Right renal cortex interstitium (tissue), 3 donors: ENCODE measurements around the gene PCNA. TPM values are rescaled to one million over a fixed set of nuclear protein-coding genes. Genes with fewer than 3 reads are reported as not detected.
"Not testable (repeated sequence)": the region's sequence is repeated elsewhere in the genome, so short reads cannot be mapped to it uniquely, and the experiment has no call there.

Source experiments
- DNase-seq, 3 donors: peaks; one replicate each; pipeline ENCODE4 v3.0.0-alpha.2; 2013; ENCODE audit warnings: low read depth in 3 of 3, low spot score in 2 of 3
- polyA plus RNA-seq, 3 donors: library from polyadenylated mRNA; unstranded; fragments of 120-200 nt; gene quantifications; one replicate each; pipeline ENCODE4 v1.2.1, GENCODE V29; 2013; ENCODE audit not compliant: insufficient read length in 3 of 3

PCNA gene
- polyA plus RNA-seq, 3 donors = 184 to 208 (median 203) TPM

DNA sequence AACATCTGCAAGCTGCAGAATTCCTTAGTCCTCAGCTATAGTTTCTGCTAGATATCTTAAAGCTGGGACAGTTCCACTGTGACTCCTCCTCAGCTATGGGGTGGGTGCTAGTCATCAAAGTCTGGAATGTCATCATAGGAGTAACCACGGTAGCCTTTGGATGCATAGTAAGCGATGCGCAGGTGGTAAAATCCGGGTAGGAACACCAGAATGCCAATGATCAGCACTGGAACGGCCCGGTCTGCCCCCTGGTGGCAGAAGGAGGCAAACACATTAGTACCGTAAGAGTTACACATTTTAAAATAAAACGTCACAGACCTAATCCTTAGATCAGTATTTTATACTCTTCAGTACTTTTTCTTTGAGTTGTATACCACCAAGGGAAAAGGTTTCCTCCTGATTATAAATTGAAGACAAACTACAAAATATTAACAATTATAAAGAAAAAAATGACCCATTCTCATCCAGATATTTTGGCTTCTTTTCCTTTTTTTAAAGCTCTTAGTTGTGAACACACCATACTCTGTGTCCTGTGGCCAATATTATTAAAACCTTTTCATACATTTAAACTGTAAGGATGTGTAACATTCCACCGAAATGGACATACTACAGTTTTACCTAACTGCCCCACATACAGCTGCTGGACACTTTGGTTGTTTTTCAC lies 18.9 kb downstream of the PCNA start:
- peak in 1 of 3 donors; percentile 29 for DNase-seq

DNA sequence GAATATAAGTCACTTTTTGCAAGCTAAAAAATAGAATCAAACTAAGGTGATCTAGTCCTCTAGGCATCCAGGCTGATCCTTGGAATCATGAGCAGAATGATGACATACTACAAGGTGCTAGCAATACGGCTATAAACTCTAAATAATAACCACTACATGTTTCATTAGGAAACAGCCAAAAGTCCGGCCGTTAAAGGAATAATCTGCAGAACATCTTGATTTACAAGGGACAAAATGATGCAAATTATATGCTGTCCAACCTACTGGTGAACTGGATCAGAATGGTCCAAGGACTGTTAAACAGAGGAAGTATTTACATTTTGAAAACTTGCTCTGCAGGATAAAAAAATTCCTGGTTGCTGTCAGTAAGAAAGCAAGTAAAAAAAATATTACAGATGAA lies 19.8 kb downstream of the PCNA start:
- not testable (repeated sequence) for DNase-seq

DNA sequence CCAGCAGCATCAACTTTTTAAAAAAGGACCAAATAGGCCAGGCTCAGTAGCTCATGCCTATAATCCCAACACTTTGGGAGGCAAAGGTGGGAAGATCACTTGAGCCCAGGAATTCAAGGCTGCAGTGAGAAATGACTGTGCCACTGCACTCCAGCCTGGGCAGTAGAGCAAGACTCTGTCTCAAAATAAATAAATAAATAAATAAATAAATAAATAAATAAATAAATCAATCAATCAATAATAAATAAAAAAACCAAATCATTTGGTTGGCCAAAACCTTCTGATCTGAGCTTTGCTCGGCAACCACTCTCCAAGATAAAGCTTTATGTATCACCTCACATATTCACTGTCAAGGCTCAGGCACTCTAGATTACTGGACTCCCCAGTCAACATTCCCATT lies 20.7 kb downstream of the PCNA start:
- DNase-seq = not testable (repeated sequence)

DNA sequence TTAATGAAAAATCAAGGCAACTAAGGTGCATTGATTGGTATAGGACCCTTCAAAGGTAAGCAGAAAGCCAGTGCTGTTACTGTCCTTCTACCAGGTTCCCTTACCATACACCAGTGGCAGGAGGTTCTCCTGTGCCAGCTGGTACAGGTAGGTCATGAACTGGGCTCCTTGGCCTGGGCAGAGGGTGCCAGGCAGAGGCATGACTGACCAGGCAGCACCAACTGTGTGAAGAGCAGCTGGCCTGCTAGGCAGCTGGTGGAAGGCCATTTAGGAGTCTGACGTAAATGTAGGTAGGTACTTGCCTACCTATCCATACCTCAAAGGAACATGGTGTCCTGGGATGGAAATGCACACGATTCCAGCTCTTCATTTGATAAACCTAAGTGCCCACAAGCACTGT lies 23.3 kb downstream of the PCNA start:
- DNase-seq = no peak

DNA sequence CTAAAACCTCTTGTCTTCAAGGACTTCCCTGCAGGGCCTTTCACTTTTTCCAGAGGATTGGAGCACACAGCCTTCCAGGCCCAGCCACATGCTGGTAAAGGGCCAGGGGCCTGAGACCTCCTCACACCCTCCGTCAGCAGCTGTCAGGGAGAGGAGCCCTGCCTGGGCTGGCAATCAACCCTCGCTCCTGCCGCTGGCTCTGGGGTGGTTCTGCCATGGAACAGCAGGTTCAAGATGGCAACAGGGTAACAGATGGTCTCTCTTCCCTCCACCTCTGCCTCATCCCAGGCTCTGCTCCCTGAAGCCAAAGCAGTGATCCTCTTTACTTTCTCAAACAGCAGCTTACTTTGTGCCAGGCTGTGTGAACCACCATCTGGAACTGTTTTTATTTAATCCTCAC lies 23.8 kb downstream of the PCNA start:
- no peak for DNase-seq

DNA sequence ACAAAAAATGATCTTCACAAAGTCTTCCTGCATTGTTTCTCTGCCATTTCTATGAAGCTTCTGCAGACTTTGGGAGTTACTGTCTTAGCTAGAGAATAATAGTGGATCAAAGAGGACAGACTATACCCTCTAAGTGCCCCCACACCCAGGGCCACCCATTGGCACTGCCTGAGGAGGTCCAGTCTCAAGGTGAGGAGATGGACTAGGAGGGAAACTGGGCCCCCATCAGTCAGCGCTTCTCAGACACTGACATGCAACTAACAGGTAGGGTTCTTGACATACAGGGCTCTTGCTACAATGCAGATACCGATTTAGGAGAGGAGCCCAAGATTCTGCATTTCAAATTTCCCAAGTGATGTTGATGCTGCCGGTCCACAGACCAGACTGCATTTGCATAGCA lies 24.3 kb downstream of the PCNA start:
- no peak for DNase-seq

DNA sequence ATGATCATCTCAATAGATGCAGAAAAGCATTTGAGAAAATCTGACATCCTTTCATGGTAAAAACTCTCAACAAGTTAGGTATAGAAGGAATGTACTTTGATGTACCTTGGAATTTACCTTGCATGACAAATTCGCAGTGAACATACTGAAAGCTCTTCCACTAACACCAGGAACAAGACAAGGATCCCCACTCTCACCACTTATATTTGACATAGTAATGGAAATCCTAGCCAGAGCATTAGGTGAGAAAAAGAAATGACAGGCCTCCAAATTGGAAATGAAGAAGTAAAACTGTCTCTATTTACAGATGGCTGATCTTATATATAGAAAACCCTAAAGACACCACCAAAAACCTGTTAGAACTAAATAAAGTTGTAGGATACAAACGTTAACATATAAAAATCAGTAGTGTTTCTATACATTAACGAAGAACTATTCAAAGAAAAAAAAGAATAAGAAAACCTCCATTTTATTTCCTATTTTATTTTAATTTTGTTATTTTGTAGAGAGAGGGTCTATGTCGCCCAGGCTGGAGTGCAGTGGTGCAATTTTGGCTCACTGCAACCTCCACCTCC lies 26.9 kb downstream of the PCNA start:
- DNase-seq = no peak

DNA sequence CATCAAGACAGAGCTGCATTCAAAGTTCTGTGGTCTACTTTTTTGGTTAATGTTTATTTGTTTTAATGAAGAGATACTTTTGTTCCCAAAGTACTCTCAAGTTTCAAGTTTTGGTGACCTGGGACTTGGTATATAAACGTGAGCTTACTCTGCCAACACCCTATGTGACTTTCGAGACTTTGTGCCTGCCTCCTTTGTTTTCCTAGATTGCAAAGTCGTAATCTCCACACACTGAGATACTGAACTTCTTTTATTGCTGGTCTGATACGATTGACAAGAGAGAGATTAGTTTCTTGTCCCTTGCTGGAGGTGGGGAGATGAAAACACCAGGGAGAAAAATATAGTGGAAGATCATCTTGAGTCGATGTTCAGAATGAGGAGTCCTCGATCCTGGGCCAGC lies 27.9 kb downstream of the PCNA start:
- DNase-seq = no peak

DNA sequence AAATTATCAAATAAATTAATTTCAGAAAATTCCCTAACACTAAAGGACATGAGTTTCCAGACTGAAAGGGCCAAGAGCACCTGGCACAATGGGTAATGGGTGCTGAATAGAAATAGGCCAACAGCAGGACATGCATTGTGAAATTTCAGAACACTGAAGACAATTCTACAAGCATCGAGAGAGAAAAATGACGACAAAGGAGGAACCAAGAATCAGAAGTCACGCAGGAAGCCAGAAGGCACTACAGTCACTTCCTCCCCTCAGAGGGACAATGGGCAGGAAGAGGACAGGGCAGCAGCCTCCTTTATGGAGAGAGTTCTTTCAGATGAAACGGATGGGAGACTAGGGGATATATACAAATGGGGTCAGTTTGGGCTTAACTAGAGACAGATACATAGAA lies 29.6 kb downstream of the PCNA start:
- no peak for DNase-seq

DNA sequence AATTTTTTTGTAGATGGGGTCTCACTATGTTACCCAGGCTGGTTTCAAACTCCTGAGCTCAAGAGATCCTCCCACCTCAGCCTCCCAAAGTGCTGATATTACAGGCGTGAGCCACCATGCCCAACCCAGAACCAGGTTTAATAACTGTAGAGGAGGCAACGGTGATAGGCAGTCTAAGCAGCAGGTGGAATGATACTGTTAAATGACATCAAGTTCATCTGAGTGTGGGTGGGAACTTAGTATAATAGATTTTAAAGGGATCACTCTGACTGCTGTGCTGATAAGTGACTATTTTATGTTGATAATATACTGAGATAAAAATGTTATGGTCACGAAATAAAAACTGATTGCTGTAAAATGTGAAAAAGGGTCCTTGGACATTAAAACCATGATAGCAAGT lies 31.1 kb downstream of the PCNA start:
- DNase-seq = no peak

DNA sequence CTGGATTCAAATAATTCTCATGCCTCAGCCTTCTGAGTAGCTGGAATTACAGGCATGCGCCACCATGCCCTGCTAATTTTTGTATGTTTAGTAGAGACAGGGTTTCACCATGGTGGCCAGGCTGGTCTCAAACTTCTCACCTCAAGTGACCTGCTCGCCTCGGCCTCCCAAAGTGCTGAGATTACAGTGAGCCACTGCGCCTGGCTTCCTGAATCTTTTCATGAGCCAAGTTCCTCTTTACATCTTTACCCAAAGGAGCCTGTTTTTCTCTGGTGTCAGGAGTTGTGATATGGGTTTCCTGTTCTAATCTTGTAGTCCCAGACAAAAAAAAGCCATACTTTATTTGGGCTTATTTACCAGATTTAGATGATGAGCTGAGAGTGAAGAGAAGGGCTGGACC lies 34.4 kb downstream of the PCNA start:
- DNase-seq = no peak

DNA sequence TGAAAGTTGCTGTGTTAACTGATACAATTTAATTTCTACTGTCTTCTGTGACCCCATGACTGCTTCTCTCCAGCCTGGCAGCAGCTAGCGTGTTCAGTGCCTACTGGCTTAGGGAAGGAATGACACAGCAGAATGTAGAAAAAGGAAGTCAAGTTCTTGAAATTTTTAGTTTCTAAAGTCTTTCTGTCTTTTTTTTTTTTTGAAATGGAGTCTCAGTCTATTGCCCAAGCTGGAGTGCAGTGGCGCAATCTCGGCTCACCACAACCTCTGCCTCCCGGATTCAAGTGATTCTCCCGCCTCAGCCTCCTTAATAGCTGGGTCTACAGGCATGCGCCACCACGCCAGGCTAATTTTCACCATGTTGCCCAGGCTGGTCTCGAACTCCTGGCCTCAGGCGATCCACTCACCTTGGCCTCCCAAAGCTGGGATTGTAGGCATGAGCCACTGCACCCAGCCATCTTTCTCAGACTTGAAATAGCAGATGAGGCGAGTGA lies 39.3 kb downstream of the PCNA start:
- DNase-seq = no peak

DNA sequence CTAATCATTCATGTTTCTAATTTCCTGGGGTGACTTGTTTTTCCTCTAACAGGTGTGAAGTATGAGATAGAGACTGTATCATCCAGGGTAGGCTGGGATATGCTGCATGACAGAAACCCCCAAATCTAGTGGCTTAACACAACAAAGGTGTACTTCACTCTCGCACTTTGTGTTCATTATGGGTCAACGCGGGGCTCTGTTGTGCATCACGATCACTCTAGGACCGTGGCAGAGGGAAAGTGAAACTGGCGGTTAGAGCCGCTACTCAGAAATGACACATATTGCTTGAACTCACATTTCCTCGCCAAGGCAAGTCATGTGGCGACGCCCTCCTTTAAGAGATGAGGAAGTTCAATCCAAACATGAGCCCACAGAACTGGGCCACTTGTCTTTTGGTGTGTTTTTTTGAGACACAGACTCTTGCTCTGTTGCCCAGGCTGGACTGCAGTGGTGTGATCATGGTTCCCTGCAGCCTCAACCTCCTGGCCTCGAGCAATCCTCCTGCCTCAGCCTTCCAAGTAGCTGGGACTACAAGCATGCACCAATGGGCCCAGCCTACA lies 41.3 kb downstream of the PCNA start:
- DNase-seq = no peak

DNA sequence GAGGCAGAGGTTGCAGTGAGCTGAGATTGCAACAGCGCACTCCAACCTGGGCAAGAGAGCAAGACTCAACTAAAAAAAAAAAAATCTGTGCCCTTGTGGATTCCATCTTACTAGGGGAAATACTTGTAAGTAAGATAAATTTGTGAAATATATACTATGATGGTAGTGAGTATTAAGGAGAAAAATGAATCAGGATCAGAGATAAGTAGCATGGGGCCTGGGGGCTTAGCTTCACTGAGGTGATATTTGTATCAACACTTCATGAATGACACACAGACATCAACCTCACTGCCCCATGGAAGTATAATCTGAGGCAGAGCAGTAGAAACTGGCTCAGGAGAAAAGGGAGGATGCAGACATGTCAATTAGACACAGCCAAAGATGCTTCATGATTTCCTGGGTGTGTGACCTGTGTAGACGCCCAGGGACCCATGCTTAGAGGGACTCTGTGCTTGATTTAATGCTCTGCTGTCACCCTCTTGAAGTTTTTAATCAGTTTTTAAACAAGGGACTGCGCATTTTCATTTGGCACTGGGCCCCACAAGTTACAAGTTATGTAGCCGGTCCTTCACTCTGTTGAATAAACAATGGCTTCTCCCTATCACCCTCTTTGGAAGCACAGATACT lies 41.9 kb downstream of the PCNA start:
- DNase-seq = no peak

DNA sequence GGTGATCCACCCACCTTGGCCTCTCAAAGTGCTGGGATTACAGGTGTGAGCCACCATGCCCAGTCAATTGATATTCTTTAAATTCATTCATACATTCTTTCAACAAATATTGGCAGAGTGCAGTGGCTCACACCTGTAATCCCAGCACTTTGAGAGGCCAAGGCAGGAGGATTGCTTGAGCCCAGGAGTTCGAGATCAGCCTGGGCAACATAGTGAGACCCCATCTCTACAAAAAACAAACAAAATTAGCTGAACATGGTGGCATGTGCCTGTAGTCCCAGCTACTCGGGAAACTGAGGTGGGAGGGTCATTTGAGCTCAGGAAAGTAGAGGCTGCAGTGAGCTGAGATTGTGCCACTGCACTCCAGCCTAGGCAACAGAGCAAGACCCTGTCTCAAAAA lies 42.8 kb downstream of the PCNA start:
- not testable (repeated sequence) for DNase-seq

DNA sequence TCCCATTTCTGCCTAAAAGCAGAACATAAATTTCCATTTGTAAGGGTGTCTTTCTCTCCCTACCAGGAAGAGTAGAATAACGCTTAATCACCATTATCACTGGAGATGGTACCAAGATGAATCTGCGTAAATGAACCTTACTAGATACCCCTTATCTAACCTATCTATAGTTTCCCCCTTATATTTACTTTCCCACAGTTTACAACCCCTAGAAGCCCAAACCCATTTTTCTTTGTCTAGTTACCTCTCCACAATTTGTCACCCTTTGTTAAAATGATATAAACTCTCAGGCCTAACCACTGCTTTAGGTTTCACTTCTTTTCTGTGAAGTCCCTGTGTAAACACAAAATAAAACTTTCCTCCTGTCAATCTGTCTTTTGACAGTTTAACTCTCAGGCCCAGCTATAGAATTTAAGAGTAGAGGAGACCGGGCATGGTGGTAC lies 45.5 kb downstream of the PCNA start:
- DNase-seq = no peak

DNA sequence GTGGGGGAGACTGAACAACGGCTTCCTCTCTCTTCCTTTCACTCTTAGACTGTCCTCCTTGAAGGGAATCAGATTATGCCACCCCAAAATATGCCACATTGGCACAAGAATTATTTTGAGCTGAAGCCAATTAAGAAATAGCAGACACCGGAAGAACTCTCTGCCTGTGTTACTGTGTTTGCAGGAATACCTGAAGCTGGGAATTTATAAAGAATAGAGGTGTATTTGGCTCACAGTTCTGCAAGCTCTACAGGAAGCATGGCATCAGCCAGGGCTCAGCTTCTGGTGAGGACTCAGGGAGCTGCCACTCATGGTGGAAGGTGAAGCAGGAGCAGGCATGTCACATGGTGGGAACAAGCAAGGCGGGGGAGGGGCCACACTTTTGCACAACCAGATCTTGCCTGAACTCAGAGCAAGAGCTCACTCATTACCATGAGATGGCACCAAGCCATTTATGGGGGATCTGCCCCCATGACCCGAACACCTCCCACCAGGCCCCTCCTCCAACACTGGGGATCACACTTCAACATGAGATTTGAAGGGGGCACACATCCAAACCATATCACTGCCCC lies 46.0 kb downstream of the PCNA start:
- DNase-seq = no peak

DNA sequence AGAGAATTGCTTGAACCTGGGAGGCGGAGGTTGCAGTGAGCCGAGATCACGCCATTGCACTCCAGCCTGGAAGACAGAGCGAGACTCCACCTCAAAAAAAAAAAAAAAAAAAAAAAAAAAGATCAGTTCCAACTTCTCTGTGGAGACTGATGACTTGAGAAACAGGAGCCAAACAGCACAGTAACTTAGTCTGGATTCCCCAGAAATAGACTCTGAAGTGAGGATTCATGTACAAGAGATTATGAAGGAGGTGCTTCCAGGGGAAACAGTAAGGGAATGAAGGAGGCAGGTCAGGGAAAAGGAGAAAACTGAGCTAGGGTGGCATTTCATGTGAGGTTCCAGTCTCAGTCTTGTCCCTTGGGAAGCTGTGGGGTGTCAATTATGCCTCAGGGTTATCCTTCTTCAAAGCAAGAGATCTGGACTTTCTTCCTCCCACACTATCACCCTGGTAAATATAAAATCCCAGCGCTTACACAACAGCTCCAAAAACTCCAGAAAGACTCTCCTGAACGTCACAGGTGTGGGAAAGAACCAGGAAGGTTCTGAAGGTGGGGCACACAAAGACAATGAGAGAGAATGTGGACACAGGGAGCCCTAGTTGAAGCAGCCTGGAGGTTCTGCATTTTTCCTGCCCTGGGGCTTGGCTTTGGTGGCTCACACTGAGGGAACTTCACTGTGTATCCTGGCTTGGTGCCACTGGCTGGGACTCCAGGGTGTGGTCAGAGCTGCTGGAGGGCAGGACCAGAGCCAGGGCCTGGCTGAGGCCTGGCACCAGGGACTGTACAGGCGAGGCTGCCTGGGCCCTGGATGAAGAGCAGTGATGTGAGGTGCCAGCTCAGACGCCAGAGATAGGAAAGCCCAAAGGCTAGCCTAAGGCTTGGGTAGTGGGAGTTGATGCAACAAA lies 46.8 kb downstream of the PCNA start:
- DNase-seq = no peak

DNA sequence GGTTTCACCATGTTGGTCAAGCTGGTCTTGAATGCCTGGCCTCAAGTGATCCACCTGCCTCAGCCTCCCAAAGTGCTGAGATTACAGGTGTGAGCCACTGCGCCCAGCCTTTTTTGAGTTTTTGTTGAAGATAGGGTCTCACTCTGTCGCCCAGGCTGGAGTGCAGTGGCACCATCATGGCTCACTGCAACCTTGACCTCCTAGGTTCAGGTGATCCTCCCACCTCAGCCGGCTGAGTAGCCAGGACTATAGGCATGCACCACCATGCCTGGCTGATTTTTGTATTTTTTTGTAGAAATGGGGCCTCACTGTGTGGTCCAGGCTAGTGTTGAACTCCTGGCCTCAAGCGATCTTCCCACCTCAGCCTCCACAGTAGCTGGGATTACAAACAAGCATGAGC lies 47.8 kb downstream of the PCNA start:
- not testable (repeated sequence) for DNase-seq

DNA sequence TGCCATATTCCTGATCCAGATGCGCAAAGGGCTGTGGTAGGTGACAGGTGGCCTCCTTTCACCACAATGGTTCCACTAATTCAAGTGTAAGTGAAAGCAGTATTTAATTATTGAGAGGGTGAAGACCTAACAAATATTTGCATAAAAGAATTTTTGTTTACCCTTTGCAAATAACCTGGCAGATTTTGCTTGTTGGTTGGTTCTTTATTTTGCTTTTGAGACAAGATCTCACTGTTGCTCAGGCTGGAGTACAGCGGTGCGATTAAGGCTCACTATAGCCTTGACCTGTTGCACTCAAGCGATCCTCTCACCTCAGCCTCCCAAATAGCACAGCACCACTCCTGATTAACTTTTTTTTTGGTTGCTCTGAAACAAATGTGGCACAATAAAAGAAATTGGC lies 49.2 kb downstream of the PCNA start:
- no peak for DNase-seq
